Prostate gland (tissue), 2 donors: ENCODE measurements around the gene SNIP1.

Experiments used
- POLR2AphosphoS5 ChIP-seq: sonication (generic); formaldehyde crosslinking; IDR thresholded peaks from one replicate; pipeline ENCODE4 v1.6.1; 2017; ENCODE audit warnings: antibody characterized with exemption
- TF ChIP-seq, protein P1 (sequence below), 4 experiments: fragments of 200-600 bp in 2 of 4; fragments of 450-650 bp in 2 of 4; sonication (generic) in 2 of 4; IDR thresholded peaks; 1 replicate in 3 of 4; 2 replicates in 1 of 4; pipeline ENCODE4 v1.5.1; 2016 to 2019; ENCODE audit warnings: antibody characterized with exemption in 4 of 4, mild to moderate bottlenecking in 2 of 4, moderate library complexity in 2 of 4

DNA sequence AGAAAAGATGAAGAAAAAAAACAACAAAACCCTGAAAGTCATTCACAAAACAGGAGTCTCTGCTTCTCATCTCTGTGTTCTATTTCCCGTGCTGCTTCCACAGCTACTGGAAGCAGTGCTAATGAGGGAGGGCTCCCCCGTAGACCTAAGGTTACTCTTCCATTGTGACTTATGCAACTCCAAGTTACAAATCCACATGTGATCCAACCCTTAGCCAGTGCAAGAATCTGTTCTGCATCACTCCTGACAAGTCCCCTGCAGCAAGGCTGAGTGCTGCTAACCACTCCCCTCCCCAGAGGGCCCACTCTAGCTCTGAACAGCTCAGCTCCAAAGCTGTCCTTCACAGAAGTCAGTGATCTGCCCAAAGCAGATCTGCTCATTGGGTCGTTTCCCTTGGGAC is 12.9 kb upstream of the SNIP1 start:
- TF ChIP-seq, protein P1, sequence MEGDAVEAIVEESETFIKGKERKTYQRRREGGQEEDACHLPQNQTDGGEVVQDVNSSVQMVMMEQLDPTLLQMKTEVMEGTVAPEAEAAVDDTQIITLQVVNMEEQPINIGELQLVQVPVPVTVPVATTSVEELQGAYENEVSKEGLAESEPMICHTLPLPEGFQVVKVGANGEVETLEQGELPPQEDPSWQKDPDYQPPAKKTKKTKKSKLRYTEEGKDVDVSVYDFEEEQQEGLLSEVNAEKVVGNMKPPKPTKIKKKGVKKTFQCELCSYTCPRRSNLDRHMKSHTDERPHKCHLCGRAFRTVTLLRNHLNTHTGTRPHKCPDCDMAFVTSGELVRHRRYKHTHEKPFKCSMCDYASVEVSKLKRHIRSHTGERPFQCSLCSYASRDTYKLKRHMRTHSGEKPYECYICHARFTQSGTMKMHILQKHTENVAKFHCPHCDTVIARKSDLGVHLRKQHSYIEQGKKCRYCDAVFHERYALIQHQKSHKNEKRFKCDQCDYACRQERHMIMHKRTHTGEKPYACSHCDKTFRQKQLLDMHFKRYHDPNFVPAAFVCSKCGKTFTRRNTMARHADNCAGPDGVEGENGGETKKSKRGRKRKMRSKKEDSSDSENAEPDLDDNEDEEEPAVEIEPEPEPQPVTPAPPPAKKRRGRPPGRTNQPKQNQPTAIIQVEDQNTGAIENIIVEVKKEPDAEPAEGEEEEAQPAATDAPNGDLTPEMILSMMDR (IDR thresholded peaks at IDR 0.05): no peak
- no peak for TF ChIP-seq POLR2AphosphoS5
